PFSK-1 (cell line): Measurements from ENCODE around the gene BTBD9. TPM values are rescaled to one million over a fixed set of nuclear protein-coding genes. Genes with fewer than 3 reads are reported as not detected.

Experiments
- FOXP2 ChIP-seq: optimal IDR thresholded peaks from 2 replicates; pipeline ENCODE3; 2011; ENCODE audit warnings: borderline replicate concordance, control low read depth, inconsistent platforms; ENCODE audit not compliant: insufficient read depth; ENCODE audit errors: extremely low read length, extremely low read depth
- POLR2AphosphoS5 ChIP-seq: IDR thresholded peaks from 2 replicates; pipeline ENCODE4 v1.6.1; 2012; ENCODE audit warnings: low read depth, mild to moderate bottlenecking, control low read depth, low read length, moderate library complexity
- REST ChIP-seq, 2 experiments: IDR thresholded peaks; 2 replicates each; pipeline versions ENCODE4 v1.6.1 to v1.8.0; 2011 to 2012; ENCODE audit warnings: low read depth in 2 of 2, low read length in 2 of 2, control low read depth in 1 of 2, inconsistent platforms in 1 of 2, mild to moderate bottlenecking in 1 of 2, moderate library complexity in 1 of 2; ENCODE audit not compliant: insufficient read depth in 1 of 2
- SIN3A ChIP-seq: IDR thresholded peaks from 2 replicates; pipeline ENCODE4 v1.6.1; 2012; ENCODE audit warnings: mild to moderate bottlenecking, low read length, moderate library complexity, borderline replicate concordance; ENCODE audit not compliant: insufficient read depth
- TAF1 ChIP-seq: IDR thresholded peaks from 2 replicates; pipeline ENCODE4 v1.6.1; 2012; ENCODE audit warnings: low read length, control low read depth, borderline replicate concordance; ENCODE audit not compliant: insufficient read depth
- polyA plus RNA-seq: library from polyadenylated mRNA; unstranded; fragments of >200 nt; gene quantifications from one replicate; pipeline ENCODE4 v1.2.1, GENCODE V29; 2012; ENCODE audit warnings: low read depth, missing spikeins; ENCODE audit not compliant: insufficient read length

Gene BTBD9
- polyA plus RNA-seq, result 5.4 TPM

DNA sequence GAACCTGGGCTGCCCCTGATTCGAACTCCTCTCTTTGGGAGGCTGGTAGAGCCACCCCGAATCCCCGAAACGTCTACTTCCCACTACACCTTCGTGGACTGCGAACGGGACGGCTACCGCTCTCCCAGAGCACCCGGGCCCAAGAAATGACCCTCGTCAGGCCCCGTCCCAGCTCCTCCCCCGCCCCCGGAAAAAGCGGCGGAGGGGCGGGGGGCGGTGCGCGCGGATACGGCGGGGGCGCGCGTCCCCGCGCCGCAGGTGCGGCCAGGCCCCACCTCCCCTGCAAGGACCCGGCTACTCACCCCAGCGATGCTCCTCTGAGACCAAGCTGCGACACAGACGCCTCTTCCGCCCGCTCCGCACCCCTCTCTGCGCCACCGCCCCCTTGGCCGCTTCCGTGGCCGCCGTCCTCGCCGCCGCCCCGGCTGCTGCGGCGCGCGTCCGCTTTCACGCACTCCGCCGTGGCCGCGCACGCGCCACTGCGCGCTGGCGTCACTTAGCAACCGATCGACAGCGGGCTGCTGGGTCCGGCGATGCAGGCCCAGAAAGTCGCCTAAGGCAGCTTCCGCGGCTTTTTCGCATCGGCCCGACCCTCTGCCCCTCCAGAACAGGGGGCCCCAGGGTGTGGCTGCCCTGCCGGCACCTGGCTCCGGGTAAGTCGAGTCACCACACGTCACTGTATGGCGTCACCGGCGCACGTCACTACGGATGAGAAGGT is at the start of gene BTBD9:
TSS of gene BTBD9 (minus strand) at position 432 of the 718 bp plus-strand sequence.
- no peak for TF ChIP-seq TAF1
- TF ChIP-seq FOXP2, result peak; percentile 23

- TF ChIP-seq REST (IDR thresholded peaks at IDR 0.05; ENCODE audit: insufficient read depth in 1 of 2, low read depth in 2 of 2, low read length in 2 of 2) (no peak), FOXP2 (no peak), SIN3A (no peak), POLR2AphosphoS5 (no peak), TAF1 (no peak)
Observed at GRCh38 chr6:38688579-38689087, 48.9 kb upstream of the BTBD9 start.

- TF ChIP-seq REST (IDR thresholded peaks at IDR 0.05; ENCODE audit: insufficient read depth in 1 of 2, low read depth in 2 of 2, low read length in 2 of 2) (no peak), FOXP2 (no peak), TAF1 (no peak), POLR2AphosphoS5 (no peak), SIN3A (no peak)
Observed at GRCh38 chr6:38687549-38687948, 47.8 kb upstream of the BTBD9 start.

GRCh38 chr6:38687043-38687353 is 47.3 kb upstream of the BTBD9 start:
- TF ChIP-seq SIN3A, result no peak
- no peak for TF ChIP-seq REST (IDR thresholded peaks at IDR 0.05; ENCODE audit: insufficient read depth in 1 of 2, low read depth in 2 of 2, low read length in 2 of 2)
- no peak for TF ChIP-seq TAF1

GRCh38 chr6:38686270-38687042 is 46.7 kb upstream of the BTBD9 start:
- TF ChIP-seq REST (IDR thresholded peaks at IDR 0.05; ENCODE audit: insufficient read depth in 1 of 2, low read depth in 2 of 2, low read length in 2 of 2) (no peak), TAF1 (no peak), SIN3A (no peak), POLR2AphosphoS5 (no peak), FOXP2 (no peak)
